ENCODE measurements around the gene AOPEP. TPM values are rescaled to one million over a fixed set of nuclear protein-coding genes. Genes with fewer than 3 reads are reported as not detected.

The AOPEP gene
- total and polyA plus RNA-seq, 2 donors (not counting 3 experiments of a cell fraction or from before 2014, with no cell fraction given), result 20.2 to 41.6 TPM

- POLR2A ChIA-PET, result no interaction called here
- no peaks in the 10 kb centered on the region for H3K79me2 ChIP-seq (ENCODE audit: control insufficient read depth, insufficient read depth, low read length)
- CTCF ChIA-PET, result interaction anchor here (0.8 to 1.4 kb wide), 5 partner anchors 9 to 82 kb away, joined by 3 to 4 read pairs (median 4); no protein-coding TSS in a partner anchor
- FAIRE-seq, result no peak
- no peak overlapping the region for H2AFZ ChIP-seq (ENCODE audit: low read depth, low read length)
- no peak overlapping the region for H3K27ac ChIP-seq (ENCODE audit: insufficient read depth, low read depth, low read length)
- peaks cover 14% of the 10 kb centered on the region for H3K4me1 ChIP-seq (ENCODE audit: control insufficient read depth, extremely low read depth, insufficient read depth, low read length)
- dilution Hi-C loops (cut with MboI; ENCODE audit: extremely low pct_ligation_motif_present, low sequenced_read_pairs), result no loop called here
- no peaks in the 10 kb centered on the region for H3K36me3 ChIP-seq (ENCODE audit: control insufficient read depth in 2 of 2, extremely low read depth in 1 of 2, insufficient read depth in 2 of 2, low read length in 2 of 2)
- no peaks in the 10 kb centered on the region for H3K9me3 ChIP-seq (replicated peaks; ENCODE audit: control insufficient read depth, insufficient read depth, low read length)
- H3K9ac ChIP-seq (replicated peaks; ENCODE audit: extremely low read depth, insufficient read depth, low read length), result no peak overlapping the region
- no peak for DNase-seq (ENCODE audit: low read depth, low spot score)
- H3K27me3 ChIP-seq (ENCODE audit: control insufficient read depth in 2 of 2, insufficient read depth in 2 of 2, low read length in 2 of 2), result no peaks in the 10 kb centered on the region
- no peak overlapping the region for H3K4me2 ChIP-seq (ENCODE audit: insufficient read depth, low read length)
- intact Hi-C loops (cut with micrococcal nuclease), result no loop called here
- no peak for TF ChIP-seq CTCF (IDR thresholded peaks at IDR 0.05; ENCODE audit: extremely low read depth in 1 of 2, insufficient read depth in 1 of 2, low read depth in 1 of 2, low read length in 2 of 2)
- no peak for TF ChIP-seq JUN (IDR thresholded peaks at IDR 0.05; ENCODE audit: borderline replicate concordance, insufficient read depth, insufficient read length, low read depth)
- TF ChIP-seq MAX (IDR thresholded peaks at IDR 0.05; ENCODE audit: insufficient read depth, insufficient read length), result no peak
- TF ChIP-seq EZH2 (IDR thresholded peaks at IDR 0.05; ENCODE audit: borderline replicate concordance, low read depth, low read length, severe bottlenecking), result no peak
- TF ChIP-seq GATA2 (IDR thresholded peaks at IDR 0.05; ENCODE audit: insufficient read depth, insufficient read length, low read depth, low read length), result no peak
- no peak for TF ChIP-seq MYC (IDR thresholded peaks at IDR 0.05; ENCODE audit: low read depth, low read length)
- no peak for TF ChIP-seq POLR2A (IDR thresholded peaks at IDR 0.05; ENCODE audit: low read depth, low read length)
- no TSS peak for BruUV-seq (replicated peaks)
- no peak overlapping the region for H3K4me3 ChIP-seq (replicated peaks in 1 of 3; ENCODE audit: insufficient read depth in 1 of 3, low read depth in 1 of 3, low read length in 3 of 3)
- H4K20me1 ChIP-seq (replicated peaks; ENCODE audit: control insufficient read depth, extremely low read depth, insufficient read depth, low read length), result no peaks in the 10 kb centered on the region
- H3K9me1 ChIP-seq (replicated peaks; ENCODE audit: control insufficient read depth, extremely low read depth, insufficient read depth, low read length), result no peaks in the 10 kb centered on the region
Observed at GRCh38 chr9:94826044-94826443, 99.5 kb downstream of the AOPEP start.

All from endothelial cell of umbilical vein (primary cell).